H1 (cell line): ENCODE measurements around the gene SBNO2. TPM values are rescaled to one million over a fixed set of nuclear protein-coding genes. Genes with fewer than 3 reads are reported as not detected.

Source experiments
- CTCF ChIA-PET: fragments of 300-600 bp; sonication (Branson Sonifier 250); formaldehyde crosslinking; loops from one replicate; lab custom pipeline; 2021; ENCODE audit not compliant: partially characterized antibody; lab: Charles Lee
- POLR2A ChIA-PET: fragments of 300-600 bp; sonication (Branson Sonifier 250); formaldehyde crosslinking; loops from one replicate; lab custom pipeline; 2021; ENCODE audit warnings: inconsistent platforms; ENCODE audit not compliant: partially characterized antibody; lab: Charles Lee
- DNase-seq, 2 experiments: peaks; one replicate each; pipeline versions ENCODE4 v3.0.0 to v3.0.0-alpha.2; 2010 to 2022; ENCODE audit warnings: low spot score in 2 of 2, low read depth in 1 of 2, mixed read lengths in 1 of 2
- FAIRE-seq: peaks from 2 replicates; lab custom pipeline; 2011; peaks lifted over from hg19 to GRCh38; lab: Jason Lieb, UNC
- H2AFZ ChIP-seq: 2 replicates; pipeline ENCODE4 v1.8.1; 2012; ENCODE audit warnings: low read length, inconsistent platforms
- H2AK5ac ChIP-seq: 2 replicates; pipeline ENCODE4 v1.6.1; 2013; ENCODE audit warnings: low read depth, low read length
- H2BK120ac ChIP-seq: replicated peaks from 2 replicates; pipeline ENCODE3; 2013; ENCODE audit warnings: low read depth, low read length, inconsistent platforms
- H2BK12ac ChIP-seq: 2 replicates; pipeline ENCODE4 v1.6.1; 2013; ENCODE audit warnings: low read depth, low read length
- H2BK15ac ChIP-seq: 2 replicates; pipeline ENCODE4 v1.6.1; 2013; ENCODE audit warnings: low read length
- H2BK20ac ChIP-seq: 2 replicates; pipeline ENCODE4 v1.6.1; 2013; ENCODE audit warnings: low read length
- H2BK5ac ChIP-seq: 2 replicates; pipeline ENCODE4 v1.6.1; 2013; ENCODE audit warnings: low read depth, low read length
- H3K14ac ChIP-seq: 2 replicates; pipeline ENCODE4 v1.6.1; 2013; ENCODE audit warnings: inconsistent platforms; ENCODE audit not compliant: insufficient read length
- H3K18ac ChIP-seq: 2 replicates; pipeline ENCODE4 v1.6.1; 2013; ENCODE audit warnings: low read length; ENCODE audit errors: extremely low read depth
- H3K23ac ChIP-seq: 2 replicates; pipeline ENCODE4 v1.6.1; 2013; ENCODE audit warnings: inconsistent platforms; ENCODE audit not compliant: insufficient read length
- H3K23me2 ChIP-seq: 2 replicates; pipeline ENCODE4 v1.6.1; 2013; ENCODE audit warnings: low read depth, low read length
- H3K27ac ChIP-seq: 2 replicates; pipeline ENCODE4 v1.6.1; 2011; ENCODE audit warnings: low read depth, low read length, inconsistent platforms
- H3K27me3 ChIP-seq, 4 experiments: replicated peaks in 1 of 4; 1 replicate in 1 of 4; 2 replicates in 3 of 4; pipeline versions ENCODE4 v1.6.1 to v1.8.1; 2011 to 2013; ENCODE audit warnings: low read length in 3 of 4, mild to moderate bottlenecking in 3 of 4, inconsistent platforms in 2 of 4, mixed read lengths in 2 of 4, moderate library complexity in 1 of 4; ENCODE audit not compliant: control insufficient read depth in 3 of 4, insufficient read depth in 3 of 4; ENCODE audit errors: extremely low read depth in 1 of 4
- H3K36me3 ChIP-seq, 4 experiments: 2 replicates each; pipeline versions ENCODE4 v1.6.1 to v1.8.1; 2011 to 2013; ENCODE audit warnings: mild to moderate bottlenecking in 4 of 4, low read length in 3 of 4, moderate library complexity in 2 of 4, control low read depth in 1 of 4, inconsistent platforms in 1 of 4; ENCODE audit not compliant: insufficient read depth in 4 of 4, control insufficient read depth in 2 of 4
- H3K4ac ChIP-seq: replicated peaks from 2 replicates; pipeline ENCODE3; 2013; ENCODE audit warnings: low read length, low read depth, mixed read lengths, inconsistent platforms; ENCODE audit not compliant: insufficient read length
- H3K4me1 ChIP-seq, 4 experiments: replicated peaks in 1 of 4; 1 replicate in 1 of 4; 2 replicates in 3 of 4; pipeline versions ENCODE4 v1.6.1 to v1.8.1; 2011 to 2013; ENCODE audit warnings: low read length in 3 of 4, inconsistent platforms in 2 of 4, mixed read lengths in 1 of 4; ENCODE audit not compliant: insufficient read depth in 4 of 4, control insufficient read depth in 3 of 4
- H3K4me2 ChIP-seq, 2 experiments: 2 replicates each; pipeline versions ENCODE4 v1.6.1 to v1.8.1; 2011 to 2013; ENCODE audit warnings: low read depth in 2 of 2, low read length in 2 of 2, control low read depth in 1 of 2, inconsistent platforms in 1 of 2, mild to moderate bottlenecking in 1 of 2; ENCODE audit not compliant: insufficient read depth in 1 of 2
- H3K4me3 ChIP-seq, 4 experiments: fragments of 200-600, 300-600 bp in 1 of 4; sonication (generic), shearing (Covaris generic), sonication (Bioruptor Twin) in 1 of 4; 2 replicates each; pipeline versions ENCODE4 v1.5.1 to v1.8.1; 2011 to 2016; ENCODE audit warnings: low read length in 4 of 4, low read depth in 3 of 4, control low read depth in 2 of 4, inconsistent platforms in 2 of 4, mild to moderate bottlenecking in 2 of 4, mixed read lengths in 1 of 4, moderate library complexity in 1 of 4; ENCODE audit not compliant: insufficient read depth in 2 of 4; ENCODE audit errors: extremely low read depth in 1 of 4
- H3K56ac ChIP-seq: replicated peaks from 2 replicates; pipeline ENCODE3; 2013; ENCODE audit warnings: low read depth, mild to moderate bottlenecking, mixed read lengths, low read length, inconsistent platforms; ENCODE audit not compliant: insufficient read length
- H3K79me1 ChIP-seq: 2 replicates; pipeline ENCODE4 v1.6.1; 2013; ENCODE audit warnings: low read depth, low read length, control low read depth
- H3K79me2 ChIP-seq, 2 experiments: 2 replicates each; pipeline versions ENCODE4 v1.6.1 to v1.8.1; 2012 to 2013; ENCODE audit warnings: low read length in 2 of 2, mild to moderate bottlenecking in 2 of 2, inconsistent platforms in 1 of 2; ENCODE audit not compliant: insufficient read depth in 2 of 2, control insufficient read depth in 1 of 2
- H3K9ac ChIP-seq, 4 experiments: replicated peaks in 1 of 4; 1 replicate in 1 of 4; 2 replicates in 3 of 4; pipeline versions ENCODE4 v1.6.1 to v1.8.1; 2011 to 2013; ENCODE audit warnings: low read depth in 3 of 4, low read length in 3 of 4, control low read depth in 2 of 4, mild to moderate bottlenecking in 2 of 4, moderate library complexity in 2 of 4, inconsistent platforms in 1 of 4; ENCODE audit errors: extremely low read depth in 1 of 4
- H3K9me3 ChIP-seq, 2 experiments: 2 replicates each; pipeline versions ENCODE4 v1.6.1 to v1.8.1; 2012 to 2013; ENCODE audit warnings: mild to moderate bottlenecking in 2 of 2, moderate library complexity in 2 of 2, control low read depth in 1 of 2, inconsistent platforms in 1 of 2, low read depth in 1 of 2, low read length in 1 of 2, mixed read lengths in 1 of 2; ENCODE audit not compliant: insufficient read depth in 2 of 2
- H4K20me1 ChIP-seq, 2 experiments: replicated peaks in 1 of 2; 2 replicates each; pipeline versions ENCODE3 to v1.8.1; 2011 to 2013; ENCODE audit warnings: inconsistent platforms in 2 of 2, low read length in 2 of 2, mild to moderate bottlenecking in 1 of 2; ENCODE audit not compliant: insufficient read depth in 2 of 2, control insufficient read depth in 1 of 2
- H4K5ac ChIP-seq: 2 replicates; pipeline ENCODE4 v1.6.1; 2013; ENCODE audit warnings: low read length, low read depth, mixed read lengths, inconsistent platforms; ENCODE audit not compliant: insufficient read length
- H4K8ac ChIP-seq: 2 replicates; pipeline ENCODE4 v1.8.0; 2013; ENCODE audit warnings: mild to moderate bottlenecking, moderate library complexity, low read length, inconsistent platforms; ENCODE audit not compliant: insufficient read depth; ENCODE audit errors: extremely low read depth
- H4K91ac ChIP-seq: replicated peaks from 2 replicates; pipeline ENCODE3; 2013; ENCODE audit warnings: low read length, mixed read lengths, inconsistent platforms; ENCODE audit not compliant: insufficient read length
- CBX5 ChIP-seq: fragments of 300-800, 300-1000 bp; sonication (generic); IDR thresholded peaks from 2 replicates; pipeline ENCODE4 v1.7.1; 2016; ENCODE audit warnings: antibody characterized with exemption, low read length, low read depth
- SUZ12 ChIP-seq: fragments of 200-600 bp; sonication (generic); IDR thresholded peaks from 2 replicates; pipeline ENCODE4 v1.6.1; 2012; ENCODE audit warnings: mild to moderate bottlenecking, inconsistent platforms, low read length, moderate library complexity, mixed read lengths
- WGBS, 2 experiments: shearing (Covaris generic) in 1 of 2; methylation state at CpG; one replicate each; pipeline versions ENCODE4 v1.1.6 to v1.1.7; 2013 to 2015; ENCODE audit warnings: low lambda C conversion rate in 2 of 2, mixed read lengths in 2 of 2, inconsistent platforms in 1 of 2, low coverage in 1 of 2, missing lambda C conversion rate in 1 of 2; ENCODE audit not compliant: insufficient replicate concordance in 2 of 2, insufficient coverage in 1 of 2, insufficient read length in 1 of 2; ENCODE audit errors: extremely low coverage in 1 of 2, missing lambda C conversion rate in 1 of 2; 5-methylcytosine and 5-hydroxymethylcytosine counted together
- polyA plus RNA-seq, 7 experiments: library from polyadenylated mRNA; depleted of rRNA in 3 of 7; stranded (reverse) in 5 of 7; unstranded in 2 of 7; fragments of >200 nt in 5 of 7; fragments of 200-250 nt in 2 of 7; gene quantifications; 1 replicate in 5 of 7; 2 replicates in 1 of 7; 4 replicates in 1 of 7; pipeline versions ENCODE4 v1.2.1 to v1.2.3, GENCODE V29; 2011 to 2013; ENCODE audit warnings: missing spikeins in 2 of 7, mixed read lengths in 2 of 7
- total RNA-seq: library from RNA; stranded (reverse); fragmentation: NEBNext Ultra II Directional; extraction: Animal tissue kit (Norgen Biotek cat#: 25700); gene quantifications from 2 replicates; pipeline ENCODE4 v1.2.1, GENCODE V29; 2021
- TF ChIP-seq, protein P1 (sequence below): IDR thresholded peaks from 2 replicates; pipeline ENCODE4 v1.6.1; 2012; ENCODE audit warnings: inconsistent platforms

Gene SBNO2
- total and polyA plus RNA-seq, 2 of the 8 experiments (the other 6 are each of a cell fraction or from before 2014, with no cell fraction given) = 12.2 to 31.4 TPM

DNA sequence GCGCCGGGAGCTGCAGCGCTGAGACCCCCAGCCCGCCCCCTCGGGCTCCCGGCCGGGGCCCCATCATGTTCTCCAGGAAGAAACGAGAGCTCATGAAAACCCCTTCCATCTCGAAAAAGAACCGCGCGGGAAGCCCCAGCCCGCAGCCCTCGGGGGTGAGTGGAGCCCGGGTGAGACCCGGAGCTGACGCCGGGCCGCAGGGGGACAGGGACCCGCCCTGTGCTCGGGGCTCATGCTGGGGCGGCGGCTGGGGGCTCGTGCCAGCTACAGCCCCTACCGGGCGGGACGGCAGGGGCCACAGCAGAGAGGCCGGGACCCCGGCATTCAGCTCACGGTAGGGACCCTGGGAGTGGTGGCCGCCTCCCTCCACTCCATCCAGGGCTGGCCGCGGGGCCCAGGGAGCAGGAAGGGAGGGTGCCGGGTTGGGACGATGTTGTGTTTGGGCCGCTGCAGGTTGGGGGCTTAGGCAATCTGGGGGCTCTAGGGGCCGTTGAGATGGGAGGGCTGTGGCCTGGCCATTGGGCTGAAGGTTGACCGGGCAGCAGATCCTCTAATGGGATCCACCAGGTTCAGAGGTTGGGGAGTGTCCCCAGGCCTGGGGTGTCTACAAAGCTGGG lies 106.6 kb downstream of the SBNO2 start:
- 27% methylated on average over 24 of the region's 38 CpGs; no CpG with 5 or more reads in 1 of the 2 experiments for WGBS, 2 experiments
- Histone ChIP-seq H2BK20ac (no peak overlapping the region), H4K91ac (no peak overlapping the region), H3K9ac (no peak overlapping the region), H4K20me1 (peaks cover 0 to 8% of the 10 kb centered on the region in 2 experiments), H3K18ac (no peak overlapping the region), H3K23ac (no peak overlapping the region), H3K4me2 (peak overlapping the region; percentile 35 to 74), H2AK5ac (no peak overlapping the region), H3K9me3 (peaks cover 0 to 9% of the 10 kb centered on the region in 2 experiments; a peak in 2 of 4 replicates), H4K8ac (peak overlapping the region; percentile 80), H3K27ac (no peak overlapping the region), H3K36me3 (no peaks in the 10 kb centered on the region)
- no peak for FAIRE-seq
- CTCF ChIA-PET = interaction anchor here (0.8 to 5.2 kb wide), 9 partner anchors 10 to 97 kb away, joined by 3 to 54 read pairs (median 4); partner anchors contain the start of genes ABCA7 and GRIN3B
- DNase-seq = no peak
- TF ChIP-seq, protein P1, sequence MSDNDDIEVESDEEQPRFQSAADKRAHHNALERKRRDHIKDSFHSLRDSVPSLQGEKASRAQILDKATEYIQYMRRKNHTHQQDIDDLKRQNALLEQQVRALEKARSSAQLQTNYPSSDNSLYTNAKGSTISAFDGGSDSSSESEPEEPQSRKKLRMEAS = no peak
- no peak for TF ChIP-seq SUZ12
- no peak for TF ChIP-seq CBX5
- TF ChIP-seq, all 59 proteins: peak for 0
- Histone ChIP-seq H3K14ac (no peak overlapping the region), H4K5ac (no peak overlapping the region), H3K23me2 (peaks cover 14% of the 10 kb centered on the region; the same call in 1 of the 2 replicates), H2AFZ (no peak overlapping the region), H3K79me1 (peaks cover 1% of the 10 kb centered on the region), H3K56ac (no peak overlapping the region), H3K79me2 (no peaks in the 10 kb centered on the region), H3K4me3 (peak overlapping the region; percentile 24 to 68 (median 30); a peak in 7 of 8 replicates), H2BK120ac (no peak overlapping the region), H3K4me1 (peaks cover 0 to 29% (median 19%) of the 10 kb centered on the region in 4 experiments; a peak in 6 of 7 replicates), H3K4ac (no peak overlapping the region), H2BK15ac (no peak overlapping the region), H2BK5ac (no peak overlapping the region), H2BK12ac (no peak overlapping the region), H3K27me3 (peaks cover 0 to 30% (median 20%) of the 10 kb centered on the region in 4 experiments; a peak in 5 of 7 replicates)
- POLR2A ChIA-PET = interaction anchor here (0.7 to 6.9 kb wide), 15 partner anchors 8 to 202 kb away, joined by 3 to 97 read pairs (median 5); partner anchors contain the start of genes ABCA7, CIRBP, CNN2 and RNU6-2
